Parathyroid adenoma (tissue), 2 donors: Measurements from ENCODE around the gene PCSK2.

Experiments used
- H2AFZ ChIP-seq: fragments of 300-600 bp; sonication (generic); one replicate; pipeline ENCODE4 v1.7.0; 2017; ENCODE audit warnings: antibody characterized with exemption, mild to moderate bottlenecking
- H3K27ac ChIP-seq: fragments of 300-600 bp; sonication (generic); one replicate; pipeline ENCODE4 v1.7.0; 2017
- H3K27me3 ChIP-seq: fragments of 300-600 bp; sonication (generic); one replicate; pipeline ENCODE4 v1.7.0; 2017; ENCODE audit warnings: low read length; ENCODE audit not compliant: control insufficient read depth, insufficient read depth
- H3K36me3 ChIP-seq: fragments of 300-600 bp; sonication (generic); one replicate; pipeline ENCODE4 v1.7.0; 2017; ENCODE audit warnings: low read length; ENCODE audit not compliant: control insufficient read depth, insufficient read depth
- H3K4me1 ChIP-seq: fragments of 300-600 bp; sonication (generic); one replicate; pipeline ENCODE4 v1.7.0; 2017; ENCODE audit warnings: control low read depth
- H3K4me2 ChIP-seq: fragments of 300-600 bp; sonication (generic); one replicate; pipeline ENCODE4 v1.7.0; 2017; ENCODE audit warnings: low read length
- H3K4me3 ChIP-seq: fragments of 300-600 bp; sonication (generic); one replicate; pipeline ENCODE4 v1.7.0; 2017; ENCODE audit warnings: low read depth, low read length
- H3K79me2 ChIP-seq: fragments of 300-600 bp; sonication (generic); one replicate; pipeline ENCODE4 v1.7.0; 2017; ENCODE audit warnings: control low read depth
- H3K9ac ChIP-seq: fragments of 300-600 bp; sonication (generic); one replicate; pipeline ENCODE4 v1.7.0; 2017; ENCODE audit warnings: mild to moderate bottlenecking
- H3K9me3 ChIP-seq: fragments of 300-600 bp; sonication (generic); one replicate; pipeline ENCODE4 v1.7.0; 2017; ENCODE audit warnings: low read length; ENCODE audit not compliant: control insufficient read depth
- CTCF ChIP-seq: fragments of 300-600 bp; sonication (generic); IDR thresholded peaks from one replicate; pipeline ENCODE4 v1.7.0; 2017; ENCODE audit warnings: antibody characterized with exemption, mild to moderate bottlenecking
- donor health status: primary hyperparathyroidism.

PCSK2 gene

GRCh38 chr20:17533396-17533795 lies 306.6 kb downstream of the PCSK2 start:
- peaks cover 5% of the 10 kb centered on the region for H3K4me1 ChIP-seq
- H3K36me3 ChIP-seq = no peaks in the 10 kb centered on the region
- no peak overlapping the region for H3K4me3 ChIP-seq
- no peak overlapping the region for H3K4me2 ChIP-seq
- TF ChIP-seq CTCF = no peak
- no peaks in the 10 kb centered on the region for H3K9me3 ChIP-seq
- no peaks in the 10 kb centered on the region for H3K27me3 ChIP-seq
- H3K27ac ChIP-seq = no peak overlapping the region
- H3K9ac ChIP-seq = no peak overlapping the region
- peaks cover 3% of the 10 kb centered on the region for H3K79me2 ChIP-seq
- peak overlapping the region; percentile 29 for H2AFZ ChIP-seq

DNA sequence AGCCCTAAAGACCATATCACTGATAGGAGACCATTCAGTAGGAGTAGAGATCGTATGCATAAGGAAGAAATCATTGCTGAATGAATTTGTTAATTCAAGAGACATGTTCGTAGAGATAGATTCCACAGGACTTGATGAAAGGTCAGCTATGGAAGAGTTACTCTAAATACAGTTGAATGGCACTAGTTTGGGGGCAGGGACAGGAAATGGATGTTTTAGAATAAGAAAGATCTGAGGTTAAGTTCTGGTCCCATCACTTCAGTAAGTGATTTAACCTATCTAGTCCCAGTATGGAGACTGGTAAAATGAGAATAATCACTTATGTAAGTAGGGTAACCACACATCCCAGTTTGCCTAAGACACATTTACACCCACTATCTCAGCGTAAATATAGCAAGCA lies 307.2 kb downstream of the PCSK2 start:
- Histone ChIP-seq H3K27me3 (no peaks in the 10 kb centered on the region), H3K27ac (no peak overlapping the region), H3K4me2 (no peak overlapping the region), H3K36me3 (no peaks in the 10 kb centered on the region), H2AFZ (no peak overlapping the region), H3K79me2 (peaks cover 3% of the 10 kb centered on the region), H3K4me1 (peaks cover 5% of the 10 kb centered on the region), H3K9ac (no peak overlapping the region), H3K9me3 (no peaks in the 10 kb centered on the region), H3K4me3 (no peak overlapping the region)
- no peak for TF ChIP-seq CTCF
